Measurements from ENCODE around the gene RIPPLY3.

RIPPLY3 gene

DNA sequence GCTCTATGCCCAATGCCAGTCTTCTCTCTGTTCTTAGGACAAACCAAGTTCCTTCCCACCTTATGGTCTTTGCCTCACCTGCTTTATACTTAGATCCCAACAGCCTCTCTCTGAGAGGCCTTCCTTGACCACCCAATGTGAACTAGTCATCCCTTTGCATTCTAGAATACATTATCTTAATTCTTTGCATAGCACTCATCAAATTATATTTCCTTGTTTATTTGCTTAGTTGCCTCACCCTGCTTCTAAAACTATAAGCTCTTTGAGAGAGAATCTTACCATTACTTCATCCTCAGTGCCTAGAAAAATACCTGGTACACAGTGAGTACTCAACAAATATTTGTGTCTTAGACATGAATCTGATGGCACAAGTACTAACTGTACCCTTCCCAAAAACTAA is 58.3 kb downstream of the RIPPLY3 start:
- no peak for DNase-seq

DNA sequence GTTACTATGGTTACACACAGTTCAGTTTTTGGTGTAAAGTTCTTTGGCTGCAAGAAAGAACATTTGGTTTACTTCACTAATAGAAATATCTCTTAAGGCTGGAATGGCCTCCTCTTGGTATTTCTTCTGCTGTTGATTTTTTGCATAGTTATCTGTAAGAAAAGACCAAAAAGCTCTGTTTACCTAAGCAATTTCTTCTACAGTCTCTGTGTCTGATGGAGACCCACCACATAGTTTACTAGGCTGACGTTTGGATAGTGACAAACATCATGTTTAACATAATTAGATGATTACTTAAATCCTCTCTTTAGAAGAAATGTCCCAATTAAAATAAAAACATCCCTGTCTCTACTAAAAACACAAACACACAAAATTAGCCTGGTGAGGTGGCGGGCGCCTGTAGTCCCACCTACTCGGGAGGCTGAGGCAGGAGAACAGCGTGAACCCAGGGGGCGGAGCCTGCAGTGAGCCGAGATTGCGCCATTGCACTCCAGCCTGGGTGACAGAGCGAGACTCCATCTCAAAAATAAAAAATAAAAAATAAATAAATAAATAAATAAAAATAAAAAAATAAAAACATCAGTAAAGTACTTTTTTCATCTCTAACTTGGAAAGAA is 59.2 kb downstream of the RIPPLY3 start:
- no peak for DNase-seq

All from stimulated activated CD4-positive, alpha-beta T cell treated with anti-CD3 and anti-CD28 coated beads, Interleukin-12 subunit alpha, Interleukin-12 subunit beta, amount 100 ng/mL, for 4 hours (primary cell).